Activated B cell treated with CpG ODN at 0.5 μM for 24 hours (primary cell): ENCODE results near the gene ZNF385C. TPM values are rescaled to one million over a fixed set of nuclear protein-coding genes. Genes with fewer than 3 reads are reported as not detected.
"Not testable (repeated sequence)": the region's sequence is repeated elsewhere in the genome, so short reads cannot be mapped to it uniquely, and the experiment has no call there.

Experiments used
- ATAC-seq: fragments of 200-7000 bp; cut with Tn5 transposase; one replicate; pipeline ENCODE4 v1.10.0; 2021; ENCODE audit warnings: low read depth, mild to moderate bottlenecking, moderate library complexity
- CTCF ChIA-PET: fragments of 350-600 bp; sonication (Branson Sonifier 250); formaldehyde crosslinking; loops from one replicate; lab custom pipeline; 2021; ENCODE audit warnings: antibody characterized with exemption; lab: Charles Lee
- POLR2A ChIA-PET: fragments of 350-600 bp; sonication (Branson Sonifier 250); formaldehyde crosslinking; loops from one replicate; lab custom pipeline; 2021; ENCODE audit warnings: antibody characterized with exemption; lab: Charles Lee
- DNase-seq: peaks from one replicate; pipeline ENCODE4 v3.0.0; 2022
- H3K27ac Mint-ChIP-seq: one replicate; pipeline ENCODE4 v1.8.0; 2020; ENCODE audit warnings: mixed read lengths
- H3K27me3 Mint-ChIP-seq: one replicate; pipeline ENCODE4 v1.8.0; 2021; ENCODE audit warnings: mixed read lengths
- H3K36me3 Mint-ChIP-seq: one replicate; pipeline ENCODE4 v1.8.0; 2021; ENCODE audit warnings: low read depth, mixed read lengths
- H3K4me1 Mint-ChIP-seq: one replicate; pipeline ENCODE4 v1.8.0; 2021; ENCODE audit warnings: mixed read lengths
- H3K4me3 Mint-ChIP-seq: one replicate; pipeline ENCODE4 v1.8.0; 2020; ENCODE audit warnings: mild to moderate bottlenecking, mixed read lengths
- H3K9me3 Mint-ChIP-seq: one replicate; pipeline ENCODE4 v1.8.0; 2020; ENCODE audit warnings: mixed read lengths
- CTCF ChIP-seq: fragments of 200-600 bp; IDR thresholded peaks from one replicate; pipeline ENCODE4 v1.8.0; 2022; ENCODE audit warnings: antibody characterized with exemption, mild to moderate bottlenecking
- intact Hi-C: fragments of 100-400 bp; cut with micrococcal nuclease; formaldehyde crosslinking; loops from one replicate; pipeline ENCODE4 v1.15.1; 2024
- total RNA-seq: library from RNA; stranded (reverse); gene quantifications from 2 replicates; pipeline ENCODE4 v1.2.3, GENCODE V29; 2022

ZNF385C gene
- total RNA-seq, 1 donor from 2014 or later: 16.7 TPM

GRCh38 chr17:42025936-42026335 is 72.3 kb downstream of the ZNF385C start:
- peaks cover 28% of the 10 kb centered on the region for H3K4me1 Mint-ChIP-seq
- TF ChIP-seq CTCF: no peak
- CTCF ChIA-PET: interaction anchor here (1.0 to 2.8 kb wide), 4 partner anchors 25 to 90 kb away, joined by 3 to 12 read pairs (median 4); partner anchors contain the start of gene C17orf113
- intact Hi-C loops: loop anchor here (1.0 to 2.0 kb wide), 4 partner anchors 25 to 157 kb away; partner anchors contain the start of gene C17orf113
- no peak overlapping the region for H3K27ac Mint-ChIP-seq
- ATAC-seq (no peak), DNase-seq (no peak)
- peaks cover 34% of the 10 kb centered on the region for H3K36me3 Mint-ChIP-seq
- no peak overlapping the region for H3K4me3 Mint-ChIP-seq
- H3K9me3 Mint-ChIP-seq: no peaks in the 10 kb centered on the region
- no peaks in the 10 kb centered on the region for H3K27me3 Mint-ChIP-seq
- POLR2A ChIA-PET: interaction anchor here (1.1 to 2.6 kb wide), 3 partner anchors 9 to 60 kb away, joined by 3 to 11 read pairs (median 5); partner anchors contain the start of gene DNAJC7

GRCh38 chr17:42025191-42025579 is 73.1 kb downstream of the ZNF385C start:
- CTCF ChIA-PET: interaction anchor here (0.9 to 2.8 kb wide), 5 partner anchors 10 to 91 kb away, joined by 3 to 12 read pairs (median 4); partner anchors contain the start of gene C17orf113
- Mint-ChIP-seq H3K9me3 (no peaks in the 10 kb centered on the region), H3K27ac (peak overlapping the region; percentile 89), H3K36me3 (peaks cover 38% of the 10 kb centered on the region), H3K4me3 (no peak overlapping the region), H3K27me3 (no peaks in the 10 kb centered on the region), H3K4me1 (peaks cover 35% of the 10 kb centered on the region)
- TF ChIP-seq CTCF: no peak
- intact Hi-C loops: loop anchor here (1.0 to 2.0 kb wide), 4 partner anchors 26 to 158 kb away; partner anchors contain the start of gene C17orf113
- DNase-seq: no peak
- POLR2A ChIA-PET: interaction anchor here (0.7 to 2.9 kb wide), 5 partner anchors 8 to 95 kb away, joined by 3 to 11 read pairs (median 5); partner anchors contain the start of genes DHX58 and DNAJC7
- no peak for ATAC-seq

GRCh38 chr17:42023524-42024349 is 74.5 kb downstream of the ZNF385C start:
- Mint-ChIP-seq H3K36me3 (peaks cover 38% of the 10 kb centered on the region), H3K9me3 (no peaks in the 10 kb centered on the region), H3K4me1 (peaks cover 43% of the 10 kb centered on the region), H3K27me3 (no peaks in the 10 kb centered on the region), H3K4me3 (no peak overlapping the region), H3K27ac (peak overlapping the region; percentile 89)
- DNase-seq (no peak), ATAC-seq (no peak)
- ChIA-PET POLR2A (interaction anchor here (0.7 to 2.9 kb wide), 4 partner anchors 57 to 98 kb away, joined by 3 to 11 read pairs (median 5); partner anchors contain the start of genes CNP, DHX58 and KAT2A), CTCF (interaction anchor here (0.7 kb wide), 2 partner anchors 28 to 94 kb away, joined by 3 to 4 read pairs; no protein-coding TSS in a partner anchor)
- intact Hi-C loops: loop anchor here (1.0 to 2.0 kb wide), 3 partner anchors 27 to 159 kb away; partner anchors contain the start of genes C17orf113 and CNP
- TF ChIP-seq CTCF: no peak

- H3K36me3 Mint-ChIP-seq: peaks cover 47% of the 10 kb centered on the region
- intact Hi-C loops, H3K9me3 Mint-ChIP-seq, ATAC-seq, H3K27ac Mint-ChIP-seq, DNase-seq, H3K27me3 Mint-ChIP-seq: not testable (repeated sequence)
- H3K4me1 Mint-ChIP-seq: peaks cover 65% of the 10 kb centered on the region
- ChIA-PET CTCF (interaction anchor here (0.8 to 2.1 kb wide), 6 partner anchors 16 to 97 kb away, joined by 3 to 10 read pairs (median 4); no protein-coding TSS in a partner anchor), POLR2A (interaction anchor here (1.1 to 1.9 kb wide), 6 partner anchors 9 to 174 kb away, joined by 3 to 10 read pairs (median 5); partner anchors contain the start of genes CNP and GHDC)
- peak overlapping the region; percentile 88 for H3K4me3 Mint-ChIP-seq
Measured at GRCh38 chr17:42020845-42021244, 77.4 kb downstream of the ZNF385C start.
